Stimulated activated naive CD8-positive, alpha-beta T cell treated with anti-CD3 and anti-CD28 coated beads, Interleukin-15, amount 100 ng/mL, for 72 hours (primary cell): ENCODE results near the gene HOXB7.

Experiments
- ATAC-seq: fragments of 150-1000 bp; cut with Tn5 transposase; 2 replicates; pipeline ENCODE4 v1.10.0; 2021; ENCODE audit warnings: mild to moderate bottlenecking, moderate library complexity
- DNase-seq, 2 donors: peaks; one replicate each; pipeline ENCODE4 v3.0.0; 2021 to 2022
- H3K27ac Mint-ChIP-seq, 2 donors: one replicate each; pipeline ENCODE4 v1.8.0; 2022; ENCODE audit warnings: mild to moderate bottlenecking in 2 of 2, mixed read lengths in 2 of 2, moderate library complexity in 2 of 2
- H3K27me3 Mint-ChIP-seq: one replicate; pipeline ENCODE4 v1.8.0; 2022; ENCODE audit warnings: mixed read lengths
- H3K4me1 Mint-ChIP-seq: one replicate; pipeline ENCODE4 v1.8.0; 2022; ENCODE audit warnings: mild to moderate bottlenecking, mixed read lengths
- H3K4me3 Mint-ChIP-seq, 2 donors: one replicate each; pipeline ENCODE4 v1.8.0; 2022; ENCODE audit warnings: mild to moderate bottlenecking in 2 of 2, mixed read lengths in 2 of 2, moderate library complexity in 1 of 2
- H3K9me3 Mint-ChIP-seq, 2 donors: one replicate each; pipeline ENCODE4 v1.8.0; 2022; ENCODE audit warnings: mixed read lengths in 2 of 2

Gene HOXB7

GRCh38 chr17:48596735-48597527, 13.9 kb downstream of the HOXB7 start:
- peak; percentile 15 for ATAC-seq
- Mint-ChIP-seq H3K9me3 (no peaks in the 10 kb centered on the region), H3K4me3 (peak overlapping the region; percentile 77 to 83), H3K27ac (peak overlapping the region in 1 of 2 donors; percentile 57), H3K4me1 (peaks cover 54% of the 10 kb centered on the region), H3K27me3 (peaks cover 100% of the 10 kb centered on the region)
- DNase-seq: no peak

- DNase-seq (peak; percentile 43 to 54), ATAC-seq (peak; percentile 42)
- H3K27ac Mint-ChIP-seq: no peak overlapping the region
- H3K9me3 Mint-ChIP-seq: no peaks in the 10 kb centered on the region
- H3K4me1 Mint-ChIP-seq: peaks cover 50% of the 10 kb centered on the region
- H3K27me3 Mint-ChIP-seq: peaks cover 100% of the 10 kb centered on the region
- peak overlapping the region; percentile 77 to 83 for H3K4me3 Mint-ChIP-seq
Measured at GRCh38 chr17:48596000-48596734, 14.7 kb downstream of the HOXB7 start.

GRCh38 chr17:48595278-48595999, 15.4 kb downstream of the HOXB7 start:
- H3K4me1 Mint-ChIP-seq: peaks cover 50% of the 10 kb centered on the region
- peak overlapping the region; percentile 34 to 38 for H3K4me3 Mint-ChIP-seq
- DNase-seq (no peak), ATAC-seq (no peak)
- no peak overlapping the region for H3K27ac Mint-ChIP-seq
- H3K27me3 Mint-ChIP-seq: peaks cover 100% of the 10 kb centered on the region
- no peaks in the 10 kb centered on the region for H3K9me3 Mint-ChIP-seq

GRCh38 chr17:48594538-48595277, 16.1 kb downstream of the HOXB7 start:
- DNase-seq (no peak), ATAC-seq (no peak)
- Mint-ChIP-seq H3K4me1 (peaks cover 57% of the 10 kb centered on the region), H3K4me3 (no peak overlapping the region), H3K27me3 (peaks cover 100% of the 10 kb centered on the region), H3K27ac (no peak overlapping the region), H3K9me3 (no peaks in the 10 kb centered on the region)

- H3K27ac Mint-ChIP-seq: no peak overlapping the region
- H3K4me1 Mint-ChIP-seq: peaks cover 62% of the 10 kb centered on the region
Measured at GRCh38 chr17:48593840-48594537, 16.8 kb downstream of the HOXB7 start.

GRCh38 chr17:48593126-48593829, 17.5 kb downstream of the HOXB7 start, which contains the start of gene HOXB5:
HOXB5 (minus strand) TSS chr17:48593779; CDS start chr17:48593682, 97 bp downstream.
- H3K27me3 Mint-ChIP-seq: peaks cover 100% of the 10 kb centered on the region
- DNase-seq (no peak), ATAC-seq (peak; percentile 37)
- no peaks in the 10 kb centered on the region for H3K9me3 Mint-ChIP-seq
- peak within 1 kb of the TSS in 1 of 2 donors; percentile 77 for H3K27ac Mint-ChIP-seq
- peaks cover 56% of the 10 kb centered on the region for H3K4me1 Mint-ChIP-seq
- H3K4me3 Mint-ChIP-seq: peak within 1 kb of the TSS; percentile 83 to 89

More at GRCh38 chr17:48593840-48594537, 16.8 kb downstream of the HOXB7 start:
- peak; percentile 81 to 86 for DNase-seq
- ATAC-seq: peak; percentile 58
- Mint-ChIP-seq H3K9me3 (no peaks in the 10 kb centered on the region), H3K4me3 (peak overlapping the region; percentile 83 to 89), H3K27me3 (peaks cover 100% of the 10 kb centered on the region)

GRCh38 chr17:48592577-48592976, 18.2 kb downstream of the HOXB7 start:
- peak overlapping the region; percentile 83 to 89 for H3K4me3 Mint-ChIP-seq
- H3K27me3 Mint-ChIP-seq: peaks cover 100% of the 10 kb centered on the region
- DNase-seq: no peak
- H3K4me1 Mint-ChIP-seq: peaks cover 52% of the 10 kb centered on the region
- H3K27ac Mint-ChIP-seq: no peak overlapping the region
- no peaks in the 10 kb centered on the region for H3K9me3 Mint-ChIP-seq
- ATAC-seq: peak; percentile 54

- DNase-seq (no peak), ATAC-seq (no peak)
- Mint-ChIP-seq H3K4me1 (peaks cover 52% of the 10 kb centered on the region), H3K4me3 (peak overlapping the region; percentile 42 to 89), H3K27me3 (peaks cover 100% of the 10 kb centered on the region), H3K27ac (no peak overlapping the region), H3K9me3 (no peaks in the 10 kb centered on the region)
Measured at GRCh38 chr17:48592057-48592514, 18.7 kb downstream of the HOXB7 start.

GRCh38 chr17:48591255-48592056, 19.4 kb downstream of the HOXB7 start:
- Mint-ChIP-seq H3K4me3 (peak overlapping the region in 1 of 2 donors; percentile 89), H3K4me1 (peaks cover 50% of the 10 kb centered on the region), H3K27me3 (peaks cover 100% of the 10 kb centered on the region), H3K9me3 (no peaks in the 10 kb centered on the region), H3K27ac (no peak overlapping the region)
- DNase-seq (no peak), ATAC-seq (no peak)

- DNase-seq: no peak
- ATAC-seq: no peak
- no peak overlapping the region for H3K4me3 Mint-ChIP-seq
- peaks cover 100% of the 10 kb centered on the region for H3K27me3 Mint-ChIP-seq
- H3K9me3 Mint-ChIP-seq: no peaks in the 10 kb centered on the region
- no peak overlapping the region for H3K27ac Mint-ChIP-seq
- peaks cover 53% of the 10 kb centered on the region for H3K4me1 Mint-ChIP-seq
Measured at GRCh38 chr17:48590607-48591161, 20.1 kb downstream of the HOXB7 start.

GRCh38 chr17:48589831-48590606, 20.8 kb downstream of the HOXB7 start, which contains the start of gene HOXB3:
HOXB3 (minus strand) TSS chr17:48590241; CDS start chr17:48552474, 37,767 bp downstream.
- Mint-ChIP-seq H3K27ac (no peak within 1 kb of the TSS), H3K9me3 (no peaks in the 10 kb centered on the region), H3K27me3 (peaks cover 100% of the 10 kb centered on the region), H3K4me3 (peak within 1 kb of the TSS in 1 of 2 donors; percentile 28), H3K4me1 (peaks cover 59% of the 10 kb centered on the region)
- ATAC-seq (no peak), DNase-seq (no peak)

- Mint-ChIP-seq H3K4me1 (peaks cover 64% of the 10 kb centered on the region), H3K9me3 (no peaks in the 10 kb centered on the region), H3K4me3 (no peak overlapping the region), H3K27ac (no peak overlapping the region), H3K27me3 (peaks cover 100% of the 10 kb centered on the region)
- ATAC-seq (no peak), DNase-seq (no peak)
Measured at GRCh38 chr17:48589060-48589830, 21.6 kb downstream of the HOXB7 start.
